Activated CD4-positive, alpha-beta T cell treated with anti-CD3 and anti-CD28 coated beads for 36 hours (primary cell): ENCODE measurements around the gene STS. TPM values are rescaled to one million over a fixed set of nuclear protein-coding genes. Genes with fewer than 3 reads are reported as not detected.

Source experiments
- ATAC-seq: fragments of 200-7000 bp; cut with Tn5 transposase; one replicate; pipeline ENCODE4 v1.10.0; 2021; ENCODE audit warnings: mild to moderate bottlenecking, moderate library complexity
- CTCF ChIA-PET: fragments of 350-600 bp; sonication (Branson Sonifier 250); formaldehyde crosslinking; loops from one replicate; lab custom pipeline; 2021; ENCODE audit warnings: antibody characterized with exemption; lab: Charles Lee
- POLR2A ChIA-PET: fragments of 350-600 bp; sonication (Branson Sonifier 250); formaldehyde crosslinking; loops from one replicate; lab custom pipeline; 2021; ENCODE audit warnings: antibody characterized with exemption, inconsistent platforms; lab: Charles Lee
- DNase-seq: peaks from one replicate; pipeline ENCODE4 v3.0.0-alpha.2; 2020
- H3K27ac Mint-ChIP-seq: one replicate; pipeline ENCODE4 v1.8.0; 2021; ENCODE audit warnings: mixed read lengths
- H3K27me3 Mint-ChIP-seq: one replicate; pipeline ENCODE4 v1.8.0; 2021; ENCODE audit warnings: mixed read lengths
- H3K36me3 Mint-ChIP-seq: one replicate; pipeline ENCODE4 v1.8.0; 2021; ENCODE audit warnings: low read depth, mixed read lengths
- H3K4me1 Mint-ChIP-seq: one replicate; pipeline ENCODE4 v1.8.0; 2021; ENCODE audit warnings: mixed read lengths
- H3K4me3 Mint-ChIP-seq: one replicate; pipeline ENCODE4 v1.8.0; 2021; ENCODE audit warnings: mild to moderate bottlenecking, moderate library complexity, mixed read lengths
- H3K9me3 Mint-ChIP-seq: one replicate; pipeline ENCODE4 v1.8.0; 2021; ENCODE audit warnings: low read depth, mixed read lengths
- intact Hi-C, 2 experiments: fragments of 100-400 bp; cut with DNase I in 1 of 2; cut with micrococcal nuclease in 1 of 2; formaldehyde crosslinking; loops; one replicate each; pipeline versions ENCODE4 v1.14.2 to v1.15.1; 2022 to 2024; cut with DNase I, micrococcal nuclease
- total RNA-seq, 2 experiments: library from RNA; stranded (reverse); gene quantifications; one replicate each; pipeline ENCODE4 v1.2.3, GENCODE V29; 2021

STS gene
- total RNA-seq, 2 experiments from 2014 or later: 0.50 to 0.70 TPM

DNA sequence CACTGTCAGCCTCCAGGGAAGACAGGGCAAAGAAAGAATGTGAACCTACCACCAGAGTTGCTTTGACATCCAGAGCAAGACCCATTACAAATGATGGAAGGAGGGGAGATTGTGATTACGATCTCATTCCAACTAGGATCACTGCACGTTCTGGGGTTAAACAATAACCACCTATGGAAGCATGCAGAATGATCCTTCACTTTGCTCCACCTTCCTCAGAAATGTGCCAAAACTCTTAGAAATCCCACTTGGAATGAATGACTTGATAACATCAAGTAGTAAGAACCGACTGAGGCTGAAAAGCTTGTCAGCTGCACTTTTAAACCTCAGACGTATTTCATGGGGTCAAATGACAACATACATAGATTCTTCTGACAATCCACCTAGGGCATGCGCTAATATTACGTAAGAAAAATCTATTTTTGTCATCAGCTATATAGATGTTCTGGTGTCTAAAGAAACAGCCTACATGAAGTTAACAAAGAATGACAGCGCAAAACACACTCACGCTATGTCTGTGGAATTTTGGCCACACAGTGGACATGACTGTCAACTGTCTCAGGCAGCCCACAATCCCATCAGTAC, 3.5 kb upstream of the STS start:
- Mint-ChIP-seq H3K36me3 (no peaks in the 10 kb centered on the region), H3K4me3 (no peak overlapping the region), H3K4me1 (peaks cover 22% of the 10 kb centered on the region), H3K27me3 (no peaks in the 10 kb centered on the region), H3K27ac (no peak overlapping the region), H3K9me3 (no peaks in the 10 kb centered on the region)
- ChIA-PET CTCF (no interaction called here), POLR2A (no interaction called here)
- ATAC-seq: no peak
- no peak for DNase-seq
- intact Hi-C loops: loop anchor here in 1 of 2 experiments (1.0 kb wide), 1 partner anchor 15 kb away; no protein-coding TSS in a partner anchor

DNA sequence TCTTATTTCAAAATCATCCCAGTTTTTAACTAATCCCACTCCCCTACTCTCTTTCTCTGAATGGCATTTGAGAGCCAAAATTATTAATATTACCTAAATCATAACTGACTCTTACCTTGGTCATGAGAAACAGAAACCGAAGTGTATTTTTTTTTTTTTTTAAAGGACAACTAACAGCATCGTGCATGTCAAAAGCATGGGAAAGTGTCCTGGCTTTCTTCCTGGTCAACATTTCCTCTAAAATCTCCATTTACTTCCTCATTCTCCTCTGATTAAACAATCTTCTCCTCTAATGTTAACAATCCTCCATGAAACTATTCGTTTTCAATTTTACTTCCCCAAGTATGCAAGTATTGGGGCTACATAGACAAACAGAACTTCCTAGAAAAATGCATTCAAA, 2.1 kb upstream of the STS start:
- intact Hi-C loops: loop anchor here in 1 of 2 experiments (5.0 kb wide), 1 partner anchor 782 kb away; the partner anchor contains the start of gene PNPLA4
- H3K36me3 Mint-ChIP-seq: no peaks in the 10 kb centered on the region
- DNase-seq: no peak
- ChIA-PET POLR2A (no interaction called here), CTCF (interaction anchor here (2.8 kb wide), 1 partner anchor 11 kb away, joined by 9 read pairs; no protein-coding TSS in a partner anchor)
- H3K4me3 Mint-ChIP-seq: no peak overlapping the region
- H3K27me3 Mint-ChIP-seq: no peaks in the 10 kb centered on the region
- no peaks in the 10 kb centered on the region for H3K9me3 Mint-ChIP-seq
- H3K27ac Mint-ChIP-seq: no peak overlapping the region
- no peak for ATAC-seq
- peaks cover 22% of the 10 kb centered on the region for H3K4me1 Mint-ChIP-seq

DNA sequence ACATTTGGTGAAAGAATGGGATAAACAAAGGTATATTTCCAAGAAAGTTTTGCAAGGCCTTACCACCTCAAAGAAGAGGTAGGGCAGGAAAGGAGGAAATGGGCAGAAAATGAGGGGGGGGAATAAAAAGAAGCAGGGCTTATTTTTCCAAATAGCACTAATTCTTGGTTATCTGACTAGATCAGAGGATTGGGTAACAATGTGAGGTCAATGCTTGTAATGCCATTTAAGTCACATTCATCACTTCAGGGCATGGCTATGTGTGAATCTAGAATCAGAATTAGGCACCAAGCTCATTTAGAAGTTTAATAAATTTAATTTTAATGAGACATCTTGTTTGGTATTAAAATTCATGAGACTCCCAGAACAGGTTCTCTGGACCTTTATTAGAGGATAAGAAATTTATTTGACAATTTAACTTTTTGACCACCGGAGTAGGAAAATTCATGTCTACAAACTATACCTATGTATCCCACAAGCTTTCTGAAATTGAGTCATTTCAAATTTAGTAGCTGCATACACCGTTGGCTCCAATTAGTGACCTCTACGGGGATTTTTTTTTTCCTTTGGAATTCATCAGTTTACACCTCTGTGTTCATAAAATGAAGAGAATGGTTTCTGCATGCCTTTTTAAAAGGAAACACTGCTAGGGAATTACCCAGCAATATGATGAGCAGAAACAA, 1.4 kb upstream of the STS start:
- intact Hi-C loops: loop anchor here in 1 of 2 experiments (5.0 kb wide), 1 partner anchor 781 kb away; the partner anchor contains the start of gene PNPLA4
- Mint-ChIP-seq H3K27ac (no peak overlapping the region), H3K27me3 (no peaks in the 10 kb centered on the region), H3K4me1 (peaks cover 22% of the 10 kb centered on the region), H3K4me3 (no peak overlapping the region), H3K9me3 (no peaks in the 10 kb centered on the region), H3K36me3 (no peaks in the 10 kb centered on the region)
- no peak for DNase-seq
- ChIA-PET POLR2A (interaction anchor here (0.6 to 1.0 kb wide), 2 partner anchors 48 to 87 kb away, joined by 4 read pairs; no protein-coding TSS in a partner anchor), CTCF (interaction anchor here (0.7 to 2.8 kb wide), 2 partner anchors 12 to 72 kb away, joined by 3 to 9 read pairs; no protein-coding TSS in a partner anchor)
- ATAC-seq: no peak

DNA sequence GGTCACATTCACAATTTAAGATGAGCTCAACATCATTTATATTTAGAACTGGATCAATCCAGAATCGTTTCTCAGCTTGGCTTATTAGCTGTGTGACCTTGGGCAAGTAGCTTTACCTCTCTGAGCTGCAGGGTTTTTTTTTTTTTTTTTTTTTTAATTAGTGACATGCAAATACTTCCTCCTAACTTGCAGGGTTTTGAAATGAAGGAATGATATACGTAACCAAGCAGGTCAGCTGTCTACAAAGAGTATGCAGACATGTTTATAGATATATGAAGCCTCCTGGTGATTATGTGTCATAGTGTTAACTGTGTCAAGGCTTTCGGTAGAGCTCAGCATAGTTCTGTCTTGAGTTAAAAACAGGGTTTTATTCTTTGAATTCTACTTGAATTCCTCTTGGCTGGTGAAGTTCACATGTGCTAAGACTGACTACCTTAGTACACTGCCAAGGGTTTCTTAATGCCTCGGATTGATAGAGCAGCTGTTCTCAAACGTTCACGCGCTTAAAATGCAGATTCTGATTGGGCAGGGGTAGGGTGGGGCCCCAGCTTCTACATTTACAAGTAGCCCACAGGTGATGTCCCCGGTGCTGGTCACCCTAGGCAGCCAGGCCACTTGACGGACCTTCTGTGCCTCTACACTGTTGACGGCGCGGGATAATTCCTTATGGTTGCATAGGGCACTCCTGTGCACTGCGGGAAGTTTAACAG, 654 bp upstream of the STS start:
- POLR2A ChIA-PET: interaction anchor here (0.6 to 1.0 kb wide), 2 partner anchors 48 to 88 kb away, joined by 4 read pairs; no protein-coding TSS in a partner anchor

DNA sequence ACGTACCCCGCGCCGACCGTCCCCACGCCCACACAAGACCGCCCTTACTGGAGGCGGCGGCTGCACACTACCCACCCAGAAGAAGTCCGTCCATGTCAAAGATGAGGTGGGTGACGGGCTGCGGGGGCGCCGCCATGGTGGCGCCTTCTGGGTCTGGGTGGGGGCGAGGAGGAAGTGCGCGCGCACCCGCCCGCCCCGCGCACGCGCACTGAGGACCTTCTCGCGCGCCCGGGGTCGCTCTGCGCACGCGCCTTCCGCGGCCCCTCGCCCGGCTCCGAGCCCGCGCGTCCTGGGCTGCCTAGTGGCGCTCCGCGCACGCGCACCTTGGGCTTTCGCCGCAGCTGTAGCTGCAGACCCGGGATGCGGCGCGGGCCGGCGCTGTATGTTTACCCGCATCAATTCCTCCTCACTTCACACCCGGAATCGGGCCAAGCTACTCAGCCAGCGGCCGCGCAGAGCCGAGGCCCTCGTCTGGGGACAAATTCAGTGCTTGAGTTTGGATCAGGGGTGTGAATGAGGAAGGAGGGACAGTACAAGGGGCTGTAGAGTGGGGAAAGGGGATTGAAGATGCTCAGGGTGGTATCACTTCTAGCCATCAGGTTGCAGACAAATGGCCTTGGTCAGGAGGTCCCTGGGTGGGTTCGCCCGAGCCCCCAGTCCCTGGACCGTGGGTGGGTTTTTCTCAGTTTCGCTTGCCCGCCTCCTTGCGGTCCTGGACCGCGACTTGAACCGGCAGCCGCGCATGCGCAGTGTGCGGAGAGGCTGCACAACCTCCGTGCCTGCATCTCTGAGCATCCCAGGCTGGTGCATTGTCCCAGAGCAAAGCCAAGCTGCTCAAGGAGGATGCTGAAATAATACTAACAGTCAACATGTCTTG, 704 bp downstream of the STS start, which contains the start of gene PUDP:
Gene PUDP, minus strand, starts transcription at position 176 of the 877 bp plus-strand sequence. Its CDS starts 40 bp downstream, at position 136.
- peak within 1 kb of the TSS; percentile 79 for H3K4me3 Mint-ChIP-seq
- no peaks in the 10 kb centered on the region for H3K9me3 Mint-ChIP-seq
- H3K27ac Mint-ChIP-seq: peak within 1 kb of the TSS; percentile 86
- ChIA-PET POLR2A (no interaction called here), CTCF (interaction anchor here (2.8 kb wide), 1 partner anchor 14 kb away, joined by 9 read pairs; no protein-coding TSS in a partner anchor)
- DNase-seq (peak; percentile 89), ATAC-seq (peak; percentile 89)
- H3K4me1 Mint-ChIP-seq: peaks cover 17% of the 10 kb centered on the region
- no peaks in the 10 kb centered on the region for H3K36me3 Mint-ChIP-seq
- no peaks in the 10 kb centered on the region for H3K27me3 Mint-ChIP-seq
- intact Hi-C loops: loop anchor here (1.0 to 5.0 kb wide), 3 partner anchors 64 to 779 kb away; partner anchors contain the start of gene PNPLA4 (in 2 of the 2)

More for the DNA sequence above, 654 bp upstream of the STS start:
- Mint-ChIP-seq H3K27me3 (no peaks in the 10 kb centered on the region), H3K36me3 (no peaks in the 10 kb centered on the region), H3K4me3 (peak overlapping the region; percentile 79), H3K27ac (peak overlapping the region; percentile 86), H3K4me1 (peaks cover 20% of the 10 kb centered on the region), H3K9me3 (no peaks in the 10 kb centered on the region)
- ATAC-seq (peak; percentile 43), DNase-seq (no peak)
- intact Hi-C loops: loop anchor here in 1 of 2 experiments (5.0 kb wide), 1 partner anchor 780 kb away; the partner anchor contains the start of gene PNPLA4
- CTCF ChIA-PET: interaction anchor here (0.7 to 2.8 kb wide), 2 partner anchors 13 to 73 kb away, joined by 3 to 9 read pairs; no protein-coding TSS in a partner anchor

- Mint-ChIP-seq H3K9me3 (no peaks in the 10 kb centered on the region), H3K27ac (no peak overlapping the region), H3K4me3 (no peak overlapping the region), H3K27me3 (no peaks in the 10 kb centered on the region), H3K36me3 (no peaks in the 10 kb centered on the region), H3K4me1 (peaks cover 13% of the 10 kb centered on the region)
- ATAC-seq (no peak), DNase-seq (no peak)
- CTCF ChIA-PET: no interaction called here
- intact Hi-C loops: loop anchor here in 1 of 2 experiments (5.0 kb wide), 1 partner anchor 778 kb away; the partner anchor contains the start of gene PNPLA4
- POLR2A ChIA-PET: no interaction called here
Observed at GRCh38 chrX:7149411-7149810, 1.9 kb downstream of the STS start.

- H3K9me3 Mint-ChIP-seq: no peaks in the 10 kb centered on the region
- no peak overlapping the region for H3K4me3 Mint-ChIP-seq
- ChIA-PET POLR2A (no interaction called here), CTCF (no interaction called here)
- no peak for ATAC-seq
- no peak for DNase-seq
- H3K27ac Mint-ChIP-seq: no peak overlapping the region
- no peaks in the 10 kb centered on the region for H3K36me3 Mint-ChIP-seq
- H3K4me1 Mint-ChIP-seq: peaks cover 3% of the 10 kb centered on the region
- no peaks in the 10 kb centered on the region for H3K27me3 Mint-ChIP-seq
- intact Hi-C loops: no loop called here
Observed at GRCh38 chrX:7153231-7153630, 5.7 kb downstream of the STS start.

- no peaks in the 10 kb centered on the region for H3K27me3 Mint-ChIP-seq
Observed at GRCh38 chrX:7154041-7154597, 6.6 kb downstream of the STS start.

GRCh38 chrX:7155163-7155562, 7.7 kb downstream of the STS start:
- no peaks in the 10 kb centered on the region for H3K36me3 Mint-ChIP-seq
- ATAC-seq: no peak
- H3K4me3 Mint-ChIP-seq: no peak overlapping the region
- DNase-seq: no peak
- no peak overlapping the region for H3K27ac Mint-ChIP-seq
- H3K27me3 Mint-ChIP-seq: no peaks in the 10 kb centered on the region
- no peaks in the 10 kb centered on the region for H3K4me1 Mint-ChIP-seq
- CTCF ChIA-PET: no interaction called here
- POLR2A ChIA-PET: no interaction called here
- intact Hi-C loops: no loop called here
- H3K9me3 Mint-ChIP-seq: no peaks in the 10 kb centered on the region

More at GRCh38 chrX:7154041-7154597, 6.6 kb downstream of the STS start:
- intact Hi-C loops: no loop called here
- ATAC-seq (no peak), DNase-seq (no peak)
- no peaks in the 10 kb centered on the region for H3K4me1 Mint-ChIP-seq
- H3K36me3 Mint-ChIP-seq: no peaks in the 10 kb centered on the region
- no peak overlapping the region for H3K27ac Mint-ChIP-seq
- ChIA-PET POLR2A (no interaction called here), CTCF (no interaction called here)
- H3K9me3 Mint-ChIP-seq: no peaks in the 10 kb centered on the region
- H3K4me3 Mint-ChIP-seq: no peak overlapping the region

DNA sequence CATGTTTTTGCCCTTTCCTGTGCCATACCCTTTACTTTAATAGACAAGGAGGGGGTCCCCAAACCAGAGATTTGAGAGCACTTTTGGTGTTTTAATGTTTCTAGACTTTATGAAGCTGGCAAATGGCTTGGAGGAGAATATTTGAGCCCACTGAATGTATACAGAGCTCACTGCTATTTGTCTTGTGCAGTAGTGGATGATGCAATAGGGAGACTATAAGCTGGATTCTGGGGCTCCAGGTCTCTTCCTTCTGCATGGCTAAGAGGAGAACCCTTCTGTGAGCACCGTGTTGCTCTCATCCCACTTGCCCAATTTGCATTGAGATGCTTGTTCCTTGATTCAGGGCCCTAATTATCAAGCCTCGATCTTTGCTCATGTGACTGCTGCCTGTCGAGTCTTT, 9.4 kb downstream of the STS start:
- H3K4me3 Mint-ChIP-seq: no peak overlapping the region
- ATAC-seq: no peak
- intact Hi-C loops: no loop called here
- ChIA-PET POLR2A (no interaction called here), CTCF (no interaction called here)
- H3K4me1 Mint-ChIP-seq: no peaks in the 10 kb centered on the region
- no peaks in the 10 kb centered on the region for H3K27me3 Mint-ChIP-seq
- H3K27ac Mint-ChIP-seq: no peak overlapping the region
- H3K36me3 Mint-ChIP-seq: no peaks in the 10 kb centered on the region
- no peaks in the 10 kb centered on the region for H3K9me3 Mint-ChIP-seq
- DNase-seq: no peak
